Nucleus accumbens (tissue), 56 donors: ENCODE data around the gene CIZ1.

Experiments used
- DNase-seq, 56 donors: peaks; one replicate each; lab custom pipeline; 2025; lab: John Stamatoyannopoulos, UW

CIZ1 gene

GRCh38 chr9:128116104-128117083, 75.0 kb downstream of the CIZ1 start:
- DNase-seq: no peak
